HepG2 (cell line): Measurements from ENCODE around the gene POU2AF3. TPM values are rescaled to one million over a fixed set of nuclear protein-coding genes. Genes with fewer than 3 reads are reported as not detected.

Experiments
- AGO1 ChIP-seq: fragments of 200-400 bp; formaldehyde crosslinking; IDR thresholded peaks from 2 replicates; pipeline ENCODE4 v1.6.1; 2017; ENCODE audit warnings: mild to moderate bottlenecking, low read depth, low read length, moderate library complexity; ENCODE audit not compliant: poor library complexity, severe bottlenecking
- ARNTL ChIP-seq: sonication (generic); formaldehyde crosslinking; IDR thresholded peaks from 2 replicates; pipeline ENCODE4 v1.4.0; 2020; ENCODE audit warnings: mild to moderate bottlenecking, missing genetic modification reagents
- CENPT ChIP-seq: sonication (generic); formaldehyde crosslinking; IDR thresholded peaks from 2 replicates; pipeline ENCODE4 v1.8.0; 2022; ENCODE audit warnings: low read depth, mild to moderate bottlenecking, moderate library complexity, missing genetic modification reagents
- GMEB2 ChIP-seq: IDR thresholded peaks from 2 replicates; pipeline ENCODE4 v1.6.1; 2016; ENCODE audit warnings: missing biosample characterization, missing genetic modification reagents, low read depth
- MED1 ChIP-seq: sonication (generic); formaldehyde crosslinking; IDR thresholded peaks from 2 replicates; pipeline ENCODE4 v1.4.0; 2020; ENCODE audit warnings: missing genetic modification reagents
- PBX3 ChIP-seq: sonication (generic); formaldehyde crosslinking; IDR thresholded peaks from 2 replicates; pipeline ENCODE4 v1.8.1; 2023; ENCODE audit warnings: missing genetic modification reagents, inconsistent platforms, borderline replicate concordance
- PCBP2 ChIP-seq: fragments of 200-400 bp; formaldehyde crosslinking; optimal IDR thresholded peaks from 2 replicates; pipeline ENCODE3; 2018; ENCODE audit warnings: low read length, low read depth; ENCODE audit not compliant: poor library complexity, severe bottlenecking
- PRDM4 ChIP-seq: sonication (generic); formaldehyde crosslinking; IDR thresholded peaks from 2 replicates; pipeline ENCODE4 v1.9.0; 2021; ENCODE audit warnings: missing genetic modification reagents, borderline replicate concordance
- PRMT3 ChIP-seq: sonication (generic); formaldehyde crosslinking; IDR thresholded peaks from 2 replicates; pipeline ENCODE4 v1.8.1; 2022; ENCODE audit warnings: low read depth, mild to moderate bottlenecking, moderate library complexity, missing genetic modification reagents, borderline replicate concordance
- SNAI1 ChIP-seq: sonication (generic); formaldehyde crosslinking; IDR thresholded peaks from 2 replicates; pipeline ENCODE4 v1.5.0; 2020; ENCODE audit warnings: mild to moderate bottlenecking, missing genetic modification reagents, borderline replicate concordance
- U2AF1 ChIP-seq: fragments of 200-400 bp; formaldehyde crosslinking; optimal IDR thresholded peaks from 2 replicates; pipeline ENCODE3; 2017; ENCODE audit warnings: mild to moderate bottlenecking, low read depth, low read length
- ZNF362 ChIP-seq: sonication (generic); formaldehyde crosslinking; IDR thresholded peaks from 2 replicates; pipeline ENCODE4 v1.4.0; 2020; ENCODE audit warnings: missing genetic modification reagents, mild to moderate bottlenecking, borderline replicate concordance
- ZNF513 ChIP-seq: sonication (generic); formaldehyde crosslinking; conservative IDR thresholded peaks from 2 replicates; pipeline ENCODE4 v1.5.0; 2020; ENCODE audit warnings: missing genetic modification reagents
- ZNF552 ChIP-seq: sonication (generic); formaldehyde crosslinking; IDR thresholded peaks from 2 replicates; pipeline ENCODE4 v1.9.0; 2022; ENCODE audit warnings: missing genetic modification reagents, mild to moderate bottlenecking, borderline replicate concordance
- ZNF564 ChIP-seq: sonication (generic); formaldehyde crosslinking; IDR thresholded peaks from 2 replicates; pipeline ENCODE4 v1.8.1; 2023; ENCODE audit warnings: mild to moderate bottlenecking, missing genetic modification reagents
- ZNF615 ChIP-seq: sonication (generic); formaldehyde crosslinking; IDR thresholded peaks from 2 replicates; pipeline ENCODE4 v1.5.0; 2020; ENCODE audit warnings: mild to moderate bottlenecking, missing genetic modification reagents, borderline replicate concordance
- ZNF816 ChIP-seq: sonication (generic); formaldehyde crosslinking; IDR thresholded peaks from 2 replicates; pipeline ENCODE4 v1.8.0; 2022; ENCODE audit warnings: missing genetic modification reagents, mild to moderate bottlenecking, borderline replicate concordance
- ZNF878 ChIP-seq: sonication (generic); formaldehyde crosslinking; IDR thresholded peaks from 2 replicates; pipeline ENCODE4 v1.8.1; 2023; ENCODE audit warnings: mild to moderate bottlenecking, missing genetic modification reagents, moderate library complexity
- polyA plus RNA-seq, 8 experiments: library from polyadenylated mRNA; depleted of rRNA in 3 of 8; stranded (reverse) in 7 of 8; unstranded in 1 of 8; fragments of >200 nt; fragmentation: Illumina TruSeq in 4 of 8; extraction: Trizol in 4 of 8; gene quantifications; 2 replicates each; pipeline versions ENCODE4 v1.2.1 to v1.2.3, GENCODE V29; 2011 to 2016; ENCODE audit warnings: low read depth in 4 of 8, missing spikeins in 1 of 8, mixed read lengths in 1 of 8; ENCODE audit not compliant: insufficient read depth in 1 of 8
- total RNA-seq, 5 experiments: library from RNA; depleted of rRNA; stranded (reverse); fragments of >200 nt; fragmentation: Illumina TruSeq; extraction: Trizol; gene quantifications; 2 replicates each; pipeline ENCODE4 v1.2.3, GENCODE V29; 2016; ENCODE audit warnings: low read depth in 1 of 5

Gene POU2AF3
- total and polyA plus RNA-seq, 2 of the 13 experiments (the other 11 are each of a cell fraction or from before 2014, with no cell fraction given) = 7.8 to 71.2 TPM

GRCh38 chr11:111334532-111335502, 36.5 kb downstream of the POU2AF3 start (continued):
- TF ChIP-seq CENPT (CRISPR knock-in tag) (no peak), ARNTL (CRISPR knock-in tag) (peak; percentile 73; the same call in 1 of the 2 replicates), PBX3 (CRISPR knock-in tag) (no peak), PRDM4 (no peak), AGO1 (no peak), U2AF1 (peak; percentile 91), ZNF552 (no peak; the same call in 1 of the 2 replicates), PRMT3 (CRISPR knock-in tag) (no peak), ZNF513 (no peak), ZNF564 (peak; percentile 42; the same call in 1 of the 2 replicates), ZNF816 (CRISPR knock-in tag) (peak; percentile 39; the same call in 1 of the 2 replicates), SNAI1 (CRISPR knock-in tag) (peak; percentile 81; the same call in 1 of the 2 replicates), ZNF362 (CRISPR knock-in tag) (peak; percentile 22; the same call in 1 of the 2 replicates), GMEB2 (no peak), PCBP2 (no peak), ZNF878 (peak; percentile 29; the same call in 1 of the 2 replicates), MED1 (CRISPR knock-in tag) (peak; percentile 94), ZNF615 (CRISPR knock-in tag) (no peak)
